HEK293T (cell line): ENCODE measurements around the gene RPH3AL.
"Not testable (repeated sequence)": the region's sequence is repeated elsewhere in the genome, so short reads cannot be mapped to it uniquely, and the experiment has no call there.

Source experiments
- CTCF ChIA-PET: fragments of 350-600 bp; formaldehyde crosslinking; extraction: SDS; loops from one replicate; lab custom pipeline; 2021; ENCODE audit warnings: antibody characterized with exemption, inconsistent platforms; lab: Yijun Ruan, JAX
- POLR2A ChIA-PET: fragments of 350-600 bp; formaldehyde crosslinking; extraction: SDS; loops from one replicate; lab custom pipeline; 2020; ENCODE audit warnings: antibody characterized with exemption, inconsistent platforms; lab: Yijun Ruan, JAX
- DNase-seq: peaks from one replicate; pipeline ENCODE4 v3.0.0; 2012; ENCODE audit warnings: mixed read lengths; ENCODE audit errors: extremely low spot score
- ARNT ChIP-seq: fragments of 450-650 bp; IDR thresholded peaks from 2 replicates; pipeline ENCODE4 v1.6.1; 2017; ENCODE audit warnings: mild to moderate bottlenecking
- BHLHE40 ChIP-seq: fragments of 450-650 bp; IDR thresholded peaks from 2 replicates; pipeline ENCODE4 v1.6.1; 2016; ENCODE audit warnings: mild to moderate bottlenecking, moderate library complexity, borderline replicate concordance
- CTBP1 ChIP-seq: fragments of 450-650 bp; IDR thresholded peaks from 2 replicates; pipeline ENCODE4 v1.6.1; 2016; ENCODE audit warnings: borderline replicate concordance
- ELF4 ChIP-seq: fragments of 450-650 bp; IDR thresholded peaks from 2 replicates; pipeline ENCODE4 v1.6.1; 2017; ENCODE audit warnings: antibody characterized with exemption
- FOXA1 ChIP-seq: fragments of 450-650 bp; IDR thresholded peaks from 2 replicates; pipeline ENCODE4 v1.6.1; 2016; ENCODE audit warnings: mild to moderate bottlenecking
- FOXK2 ChIP-seq: fragments of 450-650 bp; IDR thresholded peaks from 2 replicates; pipeline ENCODE4 v1.6.1; 2016; ENCODE audit warnings: mild to moderate bottlenecking
- FOXM1 ChIP-seq: fragments of 450-650 bp; IDR thresholded peaks from 2 replicates; pipeline ENCODE4 v1.6.1; 2017; ENCODE audit warnings: mild to moderate bottlenecking, borderline replicate concordance
- HDGF ChIP-seq: fragments of 450-650 bp; IDR thresholded peaks from 2 replicates; pipeline ENCODE4 v1.6.1; 2017; ENCODE audit warnings: antibody characterized with exemption, borderline replicate concordance
- L3MBTL2 ChIP-seq: fragments of 450-650 bp; conservative IDR thresholded peaks from 2 replicates; pipeline ENCODE4 v1.6.1; 2016; ENCODE audit warnings: mild to moderate bottlenecking
- LEF1 ChIP-seq: fragments of 450-650 bp; IDR thresholded peaks from 2 replicates; pipeline ENCODE4 v1.6.1; 2017; ENCODE audit warnings: mild to moderate bottlenecking, borderline replicate concordance
- NFRKB ChIP-seq: fragments of 450-650 bp; IDR thresholded peaks from 2 replicates; pipeline ENCODE4 v1.6.1; 2016; ENCODE audit warnings: mild to moderate bottlenecking, moderate library complexity
- SP1 ChIP-seq: fragments of 450-650 bp; IDR thresholded peaks from 2 replicates; pipeline ENCODE4 v1.6.1; 2017
- SUZ12 ChIP-seq: fragments of 450-650 bp; IDR thresholded peaks from 2 replicates; pipeline ENCODE4 v1.6.1; 2016; ENCODE audit warnings: mild to moderate bottlenecking
- TARDBP ChIP-seq: fragments of 450-650 bp; IDR thresholded peaks from 2 replicates; pipeline ENCODE4 v1.6.1; 2016
- ZNF384 ChIP-seq: fragments of 450-650 bp; IDR thresholded peaks from 2 replicates; pipeline ENCODE4 v1.6.1; 2016
- TF ChIP-seq, protein P1 (sequence below): fragments of 450-650 bp; IDR thresholded peaks from 2 replicates; pipeline ENCODE4 v1.6.1; 2016

The RPH3AL gene

DNA sequence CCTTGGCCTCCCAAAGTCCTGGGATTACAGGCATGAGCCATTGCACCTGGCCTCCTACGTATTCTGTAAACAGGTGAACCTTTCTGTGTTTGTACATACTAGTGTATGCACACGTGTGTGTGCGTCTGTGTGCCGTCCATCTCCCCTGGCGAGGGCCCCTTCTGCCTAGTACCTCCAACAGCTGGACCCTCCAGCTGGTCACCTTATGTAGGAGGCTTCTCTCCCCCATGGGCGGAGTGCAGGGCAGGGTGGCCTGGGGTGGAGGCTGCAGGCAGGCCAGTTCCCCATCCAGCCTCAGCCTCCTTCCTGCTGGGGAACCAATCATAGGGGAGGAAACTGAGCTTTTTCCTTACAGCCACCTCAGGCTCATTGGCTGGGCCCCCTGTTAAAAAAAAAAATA, 146.8 kb downstream of the RPH3AL start:
- ChIA-PET POLR2A (no interaction called here), CTCF (no interaction called here)
- DNase-seq = no peak
- TF ChIP-seq LEF1 (no peak), FOXK2 (no peak), SUZ12 (no peak), ELF4 (no peak), NFRKB (no peak), BHLHE40 (no peak), FOXM1 (no peak), FOXA1 (no peak), SP1 (no peak), L3MBTL2 (no peak), ARNT (no peak), CTBP1 (no peak), TARDBP (no peak), ZNF384 (no peak), HDGF (no peak)
- TF ChIP-seq, protein P1, sequence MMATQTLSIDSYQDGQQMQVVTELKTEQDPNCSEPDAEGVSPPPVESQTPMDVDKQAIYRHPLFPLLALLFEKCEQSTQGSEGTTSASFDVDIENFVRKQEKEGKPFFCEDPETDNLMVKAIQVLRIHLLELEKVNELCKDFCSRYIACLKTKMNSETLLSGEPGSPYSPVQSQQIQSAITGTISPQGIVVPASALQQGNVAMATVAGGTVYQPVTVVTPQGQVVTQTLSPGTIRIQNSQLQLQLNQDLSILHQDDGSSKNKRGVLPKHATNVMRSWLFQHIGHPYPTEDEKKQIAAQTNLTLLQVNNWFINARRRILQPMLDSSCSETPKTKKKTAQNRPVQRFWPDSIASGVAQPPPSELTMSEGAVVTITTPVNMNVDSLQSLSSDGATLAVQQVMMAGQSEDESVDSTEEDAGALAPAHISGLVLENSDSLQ = no peak

DNA sequence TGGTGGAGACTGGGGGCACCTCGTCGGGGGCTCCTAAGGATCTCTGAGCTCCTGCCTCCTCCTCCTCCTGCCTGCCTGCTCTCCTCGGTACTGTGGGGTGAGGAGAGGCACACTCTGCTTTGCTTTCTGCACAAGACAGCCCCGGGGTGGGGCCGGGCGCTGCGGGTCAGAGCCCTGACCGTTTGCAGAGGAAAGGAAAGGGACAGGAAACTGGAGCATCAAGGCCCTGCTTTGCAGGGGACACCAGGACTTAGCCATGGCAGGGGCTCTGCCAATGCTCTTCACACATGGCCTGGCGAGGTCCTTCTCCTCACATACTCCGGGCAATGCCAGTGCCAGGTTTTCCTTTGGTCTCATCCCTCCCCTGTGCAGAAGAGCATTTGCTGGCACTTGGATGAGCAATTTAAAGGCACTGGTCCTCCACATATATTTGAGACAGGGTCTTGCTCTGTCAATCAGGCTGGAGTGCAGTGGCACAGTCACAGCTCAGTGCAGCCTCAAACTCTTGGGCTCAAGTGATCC, 147.4 kb downstream of the RPH3AL start:
- TF ChIP-seq BHLHE40 (no peak), FOXM1 (no peak)
- DNase-seq = no peak
- ChIA-PET POLR2A (no interaction called here), CTCF (no interaction called here)

DNA sequence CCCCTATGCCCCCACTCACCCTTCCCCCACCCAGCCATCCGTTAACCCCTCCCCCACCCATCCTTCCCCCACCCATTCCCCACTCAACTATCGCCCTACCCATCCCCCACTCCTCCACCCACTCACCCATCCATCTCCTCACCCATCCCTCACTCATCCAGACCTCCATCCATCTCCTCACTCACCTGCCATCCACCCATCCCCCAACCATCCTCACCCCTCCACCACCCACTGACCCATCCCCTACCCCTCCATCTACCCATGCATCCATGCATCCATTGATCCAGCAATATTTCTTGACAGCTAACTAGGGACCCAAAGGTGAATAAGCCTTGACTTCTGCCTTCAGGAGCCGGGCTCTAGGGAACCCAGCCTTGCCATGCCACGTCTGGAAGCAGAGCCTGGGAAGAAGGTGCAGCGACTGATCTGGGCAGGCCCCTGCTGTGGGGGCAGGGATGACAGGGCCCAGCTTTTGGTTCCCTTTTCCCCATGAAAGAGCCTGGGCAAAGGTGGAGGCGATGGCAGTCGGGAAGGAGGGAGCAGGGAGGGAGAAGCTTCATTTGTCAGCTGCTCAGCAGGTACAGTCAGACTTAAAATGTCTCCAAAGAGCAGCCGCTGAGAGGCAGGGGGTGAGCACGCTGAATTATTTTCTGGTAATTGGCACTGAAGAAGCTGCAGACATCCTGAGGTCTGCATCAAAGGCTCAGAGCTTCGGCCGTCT, 148.0 kb downstream of the RPH3AL start:
- TF ChIP-seq ZNF384 (no peak), ELF4 (no peak), FOXK2 (no peak), SP1 (no peak), NFRKB (no peak), TARDBP (no peak), LEF1 (no peak), FOXM1 (no peak), FOXA1 (no peak), L3MBTL2 (no peak), CTBP1 (no peak), BHLHE40 (no peak)
- TF ChIP-seq, protein P1 = no peak
- ChIA-PET CTCF (no interaction called here), POLR2A (no interaction called here)
- no peak for DNase-seq

GRCh38 chr17:202501-202951, 150.1 kb downstream of the RPH3AL start:
- no peak for DNase-seq
- TF ChIP-seq FOXK2 (no peak), TARDBP (no peak), SUZ12 (no peak), FOXA1 (no peak), ZNF384 (no peak)
- ChIA-PET POLR2A (no interaction called here), CTCF (no interaction called here)

DNA sequence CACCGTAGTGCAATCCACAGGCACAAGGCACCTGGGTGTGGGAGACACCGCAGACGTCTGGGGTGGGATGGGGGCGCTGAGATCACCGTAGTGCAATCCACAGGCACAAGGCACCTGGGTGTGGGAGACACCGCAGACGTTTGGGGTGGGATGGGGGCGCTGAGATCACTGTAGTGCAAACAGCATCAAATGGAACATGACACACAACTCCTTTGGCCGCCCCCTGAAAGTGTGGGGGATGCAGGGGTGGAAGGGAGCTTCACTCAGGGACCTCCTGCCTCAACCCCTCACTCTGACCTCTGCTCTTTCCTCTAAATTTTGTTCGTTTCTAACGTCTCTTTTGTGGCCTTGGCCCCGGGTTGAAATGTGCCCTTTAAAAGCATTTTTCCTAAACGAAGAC, 150.9 kb downstream of the RPH3AL start:
- POLR2A ChIA-PET, CTCF ChIA-PET, DNase-seq: not testable (repeated sequence)

GRCh38 chr17:201257-201656, 151.3 kb downstream of the RPH3AL start:
- POLR2A ChIA-PET, CTCF ChIA-PET, DNase-seq: not testable (repeated sequence)

- POLR2A ChIA-PET = no interaction called here
- CTCF ChIA-PET = no interaction called here
- no peak for DNase-seq
- TF ChIP-seq FOXA1 (no peak), L3MBTL2 (no peak), ZNF384 (no peak), FOXM1 (no peak), LEF1 (no peak), FOXK2 (no peak), NFRKB (no peak), CTBP1 (no peak), BHLHE40 (no peak), SP1 (no peak), ELF4 (no peak), TARDBP (no peak), SUZ12 (no peak)
- TF ChIP-seq, protein P1 = no peak
Measured at GRCh38 chr17:200586-200985, 152.0 kb downstream of the RPH3AL start.
